H1 (cell line): ENCODE results near the gene INPP5K.

ENCODE experiments used
- CREB1 ChIP-seq: IDR thresholded peaks from 2 replicates; pipeline ENCODE4 v1.6.1; 2012; ENCODE audit warnings: inconsistent platforms
- E2F6 ChIP-seq: IDR thresholded peaks from 2 replicates; pipeline ENCODE4 v1.6.1; 2012; ENCODE audit warnings: inconsistent platforms
- EP300 ChIP-seq, 2 experiments: IDR thresholded peaks; 1 replicate in 1 of 2; 2 replicates in 1 of 2; pipeline ENCODE4 v1.6.1; 2011 to 2012; ENCODE audit warnings: low read depth in 2 of 2, low read length in 2 of 2, mild to moderate bottlenecking in 2 of 2, borderline replicate concordance in 1 of 2, inconsistent platforms in 1 of 2, moderate library complexity in 1 of 2
- POLR2A ChIP-seq, 2 experiments: IDR thresholded peaks; 1 replicate in 1 of 2; 2 replicates in 1 of 2; pipeline ENCODE4 v1.6.1; 2011; ENCODE audit warnings: low read depth in 2 of 2, low read length in 2 of 2, mild to moderate bottlenecking in 2 of 2; ENCODE audit errors: control extremely low read depth in 1 of 2
- POLR2AphosphoS5 ChIP-seq: IDR thresholded peaks from 2 replicates; pipeline ENCODE4 v1.6.1; 2011; ENCODE audit warnings: low read depth, low read length
- SUZ12 ChIP-seq: fragments of 200-600 bp; sonication (generic); IDR thresholded peaks from 2 replicates; pipeline ENCODE4 v1.6.1; 2012; ENCODE audit warnings: mild to moderate bottlenecking, inconsistent platforms, low read length, moderate library complexity, mixed read lengths

- no peak for TF ChIP-seq EP300 (IDR thresholded peaks at IDR 0.05; ENCODE audit: borderline replicate concordance in 1 of 2, low read depth in 2 of 2, low read length in 2 of 2)
- no peak for TF ChIP-seq CREB1
- no peak for TF ChIP-seq E2F6
- TF ChIP-seq POLR2AphosphoS5: no peak
- TF ChIP-seq POLR2A (IDR thresholded peaks at IDR 0.05; ENCODE audit: control extremely low read depth in 1 of 2, low read depth in 2 of 2, low read length in 2 of 2): no peak
- TF ChIP-seq SUZ12: no peak
These were observed 47.1 kb downstream of the INPP5K start for GRCh38 chr17:1469231-1469852.
